Measurements from ENCODE around the gene TTC21A. TPM values are rescaled to one million over a fixed set of nuclear protein-coding genes. Genes with fewer than 3 reads are reported as not detected.

TTC21A gene
- total RNA-seq, 1 donor from 2014 or later, result 13.4 TPM

- no peak for DNase-seq (ENCODE audit: low spot score)
Observed at GRCh38 chr3:39114456-39114855, 7.0 kb downstream of the TTC21A start.

- no peak for DNase-seq (ENCODE audit: low spot score)
Observed at GRCh38 chr3:39115870-39116269, 8.4 kb downstream of the TTC21A start.

- no peak for DNase-seq (ENCODE audit: low spot score)
Observed at GRCh38 chr3:39118079-39118478, 10.6 kb downstream of the TTC21A start.

- no peak for DNase-seq (ENCODE audit: low spot score)
Observed at GRCh38 chr3:39118931-39119660, 11.6 kb downstream of the TTC21A start.

GRCh38 chr3:39121621-39122020 lies 14.1 kb downstream of the TTC21A start:
- no peak for DNase-seq (ENCODE audit: low spot score)

- DNase-seq (ENCODE audit: low spot score), result no peak
Observed at GRCh38 chr3:39122813-39123212, 15.3 kb downstream of the TTC21A start.

- peak; percentile 49 for DNase-seq (ENCODE audit: low spot score)
Observed at GRCh38 chr3:39124876-39125840, 17.7 kb downstream of the TTC21A start.

- DNase-seq (ENCODE audit: low spot score), result peak; percentile 51
Observed at GRCh38 chr3:39125841-39126500, 18.5 kb downstream of the TTC21A start.

GRCh38 chr3:39126532-39127071 lies 19.1 kb downstream of the TTC21A start:
- no peak for DNase-seq (ENCODE audit: low spot score)

GRCh38 chr3:39127269-39127907 lies 19.9 kb downstream of the TTC21A start:
- no peak for DNase-seq (ENCODE audit: low spot score)

- DNase-seq (ENCODE audit: low spot score), result no peak
Observed at GRCh38 chr3:39127908-39128304, 20.4 kb downstream of the TTC21A start.

GRCh38 chr3:39128951-39129350 lies 21.5 kb downstream of the TTC21A start:
- DNase-seq (ENCODE audit: low spot score), result no peak

GRCh38 chr3:39130026-39130425 lies 22.5 kb downstream of the TTC21A start:
- DNase-seq (ENCODE audit: low spot score), result no peak

- DNase-seq (ENCODE audit: low spot score), result no peak
Observed at GRCh38 chr3:39130693-39131265, 23.3 kb downstream of the TTC21A start.

GRCh38 chr3:39132096-39133092 lies 24.9 kb downstream of the TTC21A start:
- no peak for DNase-seq (ENCODE audit: low spot score)

GRCh38 chr3:39133093-39133490 lies 25.6 kb downstream of the TTC21A start:
- DNase-seq (ENCODE audit: low spot score), result no peak

- DNase-seq (ENCODE audit: low spot score), result no peak
Observed at GRCh38 chr3:39133822-39134221, 26.3 kb downstream of the TTC21A start.

- no peak for DNase-seq (ENCODE audit: low spot score)
Observed at GRCh38 chr3:39134305-39134704, 26.8 kb downstream of the TTC21A start.

GRCh38 chr3:39135170-39135805 lies 27.8 kb downstream of the TTC21A start:
- no peak for DNase-seq (ENCODE audit: low spot score)
